ENCODE measurements around the gene ITIH6.
A peak's percentile ranks its signal among the peaks of the same experiment; 100 is the strongest.
"Not testable (repeated sequence)": the region's sequence is repeated elsewhere in the genome, so short reads cannot be mapped to it uniquely, and the experiment has no call there.

The ITIH6 gene

DNA sequence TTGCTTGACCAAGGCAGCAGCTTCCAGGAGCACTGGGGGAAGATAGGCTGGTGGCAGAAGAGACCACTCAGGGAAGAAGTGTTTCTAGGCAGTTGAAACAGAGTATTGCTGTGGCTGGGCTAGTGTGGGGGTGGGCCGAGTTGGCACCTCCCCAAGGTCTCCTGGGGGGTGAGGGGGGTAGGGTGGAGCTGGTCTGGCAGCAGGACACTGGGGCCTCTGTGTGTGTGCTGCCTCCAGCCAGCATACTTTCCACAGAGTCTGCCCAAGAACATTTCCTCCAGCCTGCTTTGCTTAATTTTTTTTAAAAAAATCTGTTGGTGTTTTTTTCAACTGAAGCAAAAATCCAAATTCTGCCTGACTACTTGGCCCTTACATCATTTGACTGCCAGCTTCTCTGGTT is 4.0 kb downstream of the ITIH6 start:
- H3F3A ChIP-seq (ENCODE audit: control insufficient read depth, insufficient read depth), result no peaks in the 10 kb centered on the region
- H3K9me2 ChIP-seq (replicated peaks; ENCODE audit: control insufficient read depth, low read length), result no peaks in the 10 kb centered on the region
- no peaks in the 10 kb centered on the region for H3K27me3 ChIP-seq (ENCODE audit: control insufficient read depth, low read length)
- TF ChIP-seq, protein P1, sequence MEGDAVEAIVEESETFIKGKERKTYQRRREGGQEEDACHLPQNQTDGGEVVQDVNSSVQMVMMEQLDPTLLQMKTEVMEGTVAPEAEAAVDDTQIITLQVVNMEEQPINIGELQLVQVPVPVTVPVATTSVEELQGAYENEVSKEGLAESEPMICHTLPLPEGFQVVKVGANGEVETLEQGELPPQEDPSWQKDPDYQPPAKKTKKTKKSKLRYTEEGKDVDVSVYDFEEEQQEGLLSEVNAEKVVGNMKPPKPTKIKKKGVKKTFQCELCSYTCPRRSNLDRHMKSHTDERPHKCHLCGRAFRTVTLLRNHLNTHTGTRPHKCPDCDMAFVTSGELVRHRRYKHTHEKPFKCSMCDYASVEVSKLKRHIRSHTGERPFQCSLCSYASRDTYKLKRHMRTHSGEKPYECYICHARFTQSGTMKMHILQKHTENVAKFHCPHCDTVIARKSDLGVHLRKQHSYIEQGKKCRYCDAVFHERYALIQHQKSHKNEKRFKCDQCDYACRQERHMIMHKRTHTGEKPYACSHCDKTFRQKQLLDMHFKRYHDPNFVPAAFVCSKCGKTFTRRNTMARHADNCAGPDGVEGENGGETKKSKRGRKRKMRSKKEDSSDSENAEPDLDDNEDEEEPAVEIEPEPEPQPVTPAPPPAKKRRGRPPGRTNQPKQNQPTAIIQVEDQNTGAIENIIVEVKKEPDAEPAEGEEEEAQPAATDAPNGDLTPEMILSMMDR (IDR thresholded peaks at IDR 0.05; ENCODE audit: low read depth, low read length, poor library complexity, severe bottlenecking), result no peak
- TF ChIP-seq EZH2phosphoT487 (IDR thresholded peaks at IDR 0.05; ENCODE audit: borderline replicate concordance, low read length), result no peak
- H3K36me3 ChIP-seq (ENCODE audit: control insufficient read depth, low read length), result no peaks in the 10 kb centered on the region
- H4K20me1 ChIP-seq (ENCODE audit: control insufficient read depth, insufficient read depth, low read depth, low read length), result no peaks in the 10 kb centered on the region
- no peaks in the 10 kb centered on the region for H3K4me1 ChIP-seq (ENCODE audit: control insufficient read depth, low read length)
- H3K27ac ChIP-seq (ENCODE audit: low read depth, low read length), result no peak overlapping the region
- H3K9me3 ChIP-seq (ENCODE audit: control insufficient read depth, insufficient read depth, low read length), result no peaks in the 10 kb centered on the region
- no peak overlapping the region for H3K4me3 ChIP-seq (ENCODE audit: low read length)
- no peaks in the 10 kb centered on the region for H3K79me2 ChIP-seq (ENCODE audit: control insufficient read depth, low read length)
- H3K4me2 ChIP-seq (ENCODE audit: low read length), result no peak overlapping the region

DNA sequence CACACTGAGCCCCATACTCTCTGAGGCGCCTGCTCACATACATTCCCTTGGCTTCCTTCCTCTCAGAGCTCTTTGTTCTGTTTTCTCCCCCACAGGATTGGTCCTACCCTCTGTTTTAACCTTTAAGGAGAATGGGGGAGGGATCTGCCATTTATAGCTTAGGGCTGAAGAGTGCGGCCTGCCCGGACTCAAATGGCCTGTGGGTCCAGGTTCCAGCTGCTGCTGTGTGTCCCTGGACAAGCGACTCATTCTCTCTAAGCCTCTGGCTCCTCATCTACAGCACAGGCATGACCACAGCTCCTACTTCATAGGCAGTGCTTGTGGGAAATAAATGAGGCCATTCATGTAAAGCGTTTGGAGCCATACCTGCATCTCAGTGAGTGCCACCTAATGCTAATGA is 8.7 kb downstream of the ITIH6 start:
- H3K27me3 ChIP-seq (ENCODE audit: control insufficient read depth, low read length), result not testable (repeated sequence)

DNA sequence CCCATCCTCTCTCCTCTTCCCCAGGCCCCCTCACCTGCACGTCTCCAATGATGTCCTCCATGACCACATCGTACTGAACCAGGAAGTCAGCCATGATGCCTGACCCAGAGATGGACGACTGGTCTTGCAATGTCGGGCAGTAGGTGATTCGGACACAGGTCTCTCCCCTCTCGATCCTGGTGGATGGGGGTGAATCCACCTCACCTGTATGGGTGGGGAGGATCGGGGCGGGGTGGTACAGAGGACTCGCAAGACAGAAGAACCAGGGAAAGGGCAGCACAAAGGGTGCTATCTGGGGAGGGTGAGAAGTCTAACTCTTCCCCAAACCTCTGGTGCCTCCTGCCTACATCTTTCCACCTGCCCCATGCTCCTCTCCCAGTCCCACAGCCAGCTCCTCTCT is 9.6 kb downstream of the ITIH6 start:
- TF ChIP-seq EZH2phosphoT487 (IDR thresholded peaks at IDR 0.05; ENCODE audit: borderline replicate concordance, low read length), result no peak
- TF ChIP-seq, protein P1 (IDR thresholded peaks at IDR 0.05; ENCODE audit: low read depth, low read length, poor library complexity, severe bottlenecking), result no peak
- no peak overlapping the region for H3K27ac ChIP-seq (ENCODE audit: low read depth, low read length)

More for the DNA sequence above, 8.7 kb downstream of the ITIH6 start:
- not testable (repeated sequence) for H3K36me3 ChIP-seq (ENCODE audit: control insufficient read depth, low read length); H3K4me3 ChIP-seq (ENCODE audit: low read length); H3K9me2 ChIP-seq (replicated peaks; ENCODE audit: control insufficient read depth, low read length); H4K20me1 ChIP-seq (ENCODE audit: control insufficient read depth, insufficient read depth, low read depth, low read length); H3K4me2 ChIP-seq (ENCODE audit: low read length); H3K4me1 ChIP-seq (ENCODE audit: control insufficient read depth, low read length); H3K79me2 ChIP-seq (ENCODE audit: control insufficient read depth, low read length); H3K27ac ChIP-seq (ENCODE audit: low read depth, low read length); H3F3A ChIP-seq (ENCODE audit: control insufficient read depth, insufficient read depth); H3K9me3 ChIP-seq (ENCODE audit: control insufficient read depth, insufficient read depth, low read length)

DNA sequence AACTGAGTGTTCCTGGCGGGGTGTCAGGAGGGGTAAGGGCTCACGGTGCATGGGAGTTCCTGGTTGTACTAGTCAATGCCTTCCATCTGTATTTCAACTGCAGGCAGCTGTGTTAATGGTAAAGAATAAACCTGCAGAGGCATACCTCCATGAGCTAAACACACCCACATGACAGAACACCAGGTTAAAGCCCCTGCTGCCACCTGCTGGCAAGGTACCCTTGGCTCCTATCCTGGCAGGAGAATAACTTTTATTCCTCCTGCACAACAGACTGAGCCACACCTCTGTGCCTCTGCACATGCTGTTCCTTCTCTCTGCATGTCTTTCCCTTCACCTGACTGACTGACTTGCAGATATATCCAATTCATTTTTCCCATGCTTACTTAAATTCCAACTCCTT is 11.1 kb downstream of the ITIH6 start:
- no peaks in the 10 kb centered on the region for H4K20me1 ChIP-seq (ENCODE audit: control insufficient read depth, insufficient read depth, low read depth, low read length)
- no peaks in the 10 kb centered on the region for H3K79me2 ChIP-seq (ENCODE audit: control insufficient read depth, low read length)
- H3K4me1 ChIP-seq (ENCODE audit: control insufficient read depth, low read length), result no peaks in the 10 kb centered on the region
- H3K27ac ChIP-seq (ENCODE audit: low read depth, low read length), result no peak overlapping the region
- H3F3A ChIP-seq (ENCODE audit: control insufficient read depth, insufficient read depth), result no peaks in the 10 kb centered on the region
- no peak overlapping the region for H3K4me2 ChIP-seq (ENCODE audit: low read length)
- no peaks in the 10 kb centered on the region for H3K27me3 ChIP-seq (ENCODE audit: control insufficient read depth, low read length)
- H3K9me2 ChIP-seq (replicated peaks; ENCODE audit: control insufficient read depth, low read length), result no peaks in the 10 kb centered on the region
- TF ChIP-seq, protein P1 (IDR thresholded peaks at IDR 0.05; ENCODE audit: low read depth, low read length, poor library complexity, severe bottlenecking), result peak; percentile 40
- TF ChIP-seq EZH2phosphoT487 (IDR thresholded peaks at IDR 0.05; ENCODE audit: borderline replicate concordance, low read length), result no peak
- H3K9me3 ChIP-seq (ENCODE audit: control insufficient read depth, insufficient read depth, low read length), result no peaks in the 10 kb centered on the region
- H3K36me3 ChIP-seq (ENCODE audit: control insufficient read depth, low read length), result no peaks in the 10 kb centered on the region
- no peak overlapping the region for H3K4me3 ChIP-seq (ENCODE audit: low read length)

More for the DNA sequence above, 9.6 kb downstream of the ITIH6 start:
- Histone ChIP-seq H3K9me3 (ENCODE audit: control insufficient read depth, insufficient read depth, low read length) (no peaks in the 10 kb centered on the region), H3K4me3 (ENCODE audit: low read length) (no peak overlapping the region), H4K20me1 (ENCODE audit: control insufficient read depth, insufficient read depth, low read depth, low read length) (no peaks in the 10 kb centered on the region), H3K79me2 (ENCODE audit: control insufficient read depth, low read length) (no peaks in the 10 kb centered on the region), H3K4me1 (ENCODE audit: control insufficient read depth, low read length) (no peaks in the 10 kb centered on the region), H3K4me2 (ENCODE audit: low read length) (no peak overlapping the region), H3K9me2 (replicated peaks; ENCODE audit: control insufficient read depth, low read length) (no peaks in the 10 kb centered on the region), H3K27me3 (ENCODE audit: control insufficient read depth, low read length) (no peaks in the 10 kb centered on the region), H3K36me3 (ENCODE audit: control insufficient read depth, low read length) (no peaks in the 10 kb centered on the region), H3F3A (ENCODE audit: control insufficient read depth, insufficient read depth) (no peaks in the 10 kb centered on the region)

Data from DOHH2 (cell line).